LoVo (cell line): ENCODE results near the gene CDKN2AIP.

Experiments used
- DNase-seq: peaks from one replicate; pipeline ENCODE4 v3.0.0-alpha.2; 2016; ENCODE audit warnings: low spot score

Gene CDKN2AIP

GRCh38 chr4:183444214-183445096 lies at the start of gene CDKN2AIP:
TSS of gene CDKN2AIP (plus strand) at chr4:183444636. CDS start at chr4:183444798, 162 bp downstream.
- peak; percentile 90 for DNase-seq

GRCh38 chr4:183395395-183395794 lies 49.0 kb upstream of the CDKN2AIP start:
- no peak for DNase-seq

GRCh38 chr4:183396227-183396637 lies 48.2 kb upstream of the CDKN2AIP start:
- DNase-seq, result no peak

GRCh38 chr4:183397741-183398297 lies 46.6 kb upstream of the CDKN2AIP start:
- no peak for DNase-seq

GRCh38 chr4:183398298-183399125 lies 45.9 kb upstream of the CDKN2AIP start:
- peak; percentile 73 for DNase-seq

GRCh38 chr4:183399126-183399522 lies 45.3 kb upstream of the CDKN2AIP start:
- DNase-seq, result no peak

GRCh38 chr4:183399616-183400015 lies 44.8 kb upstream of the CDKN2AIP start:
- no peak for DNase-seq

- DNase-seq, result no peak
These were observed 44.4 kb upstream of the CDKN2AIP start for GRCh38 chr4:183400035-183400434.

GRCh38 chr4:183401473-183401872 lies 43.0 kb upstream of the CDKN2AIP start:
- no peak for DNase-seq

- DNase-seq, result peak; percentile 54
These were observed 41.7 kb upstream of the CDKN2AIP start for GRCh38 chr4:183402771-183403170.

- no peak for DNase-seq
These were observed 41.0 kb upstream of the CDKN2AIP start for GRCh38 chr4:183403486-183403885.

- DNase-seq, result no peak
These were observed 40.5 kb upstream of the CDKN2AIP start for GRCh38 chr4:183403961-183404360.

GRCh38 chr4:183405303-183405702 lies 39.1 kb upstream of the CDKN2AIP start:
- no peak for DNase-seq

GRCh38 chr4:183407128-183407585 lies 37.3 kb upstream of the CDKN2AIP start:
- DNase-seq, result peak; percentile 81

GRCh38 chr4:183407635-183408464 lies 36.6 kb upstream of the CDKN2AIP start:
- no peak for DNase-seq

- no peak for DNase-seq
These were observed 35.6 kb upstream of the CDKN2AIP start for GRCh38 chr4:183408796-183409195.

- no peak for DNase-seq
These were observed 35.0 kb upstream of the CDKN2AIP start for GRCh38 chr4:183409483-183409882.

GRCh38 chr4:183409934-183410333 lies 34.5 kb upstream of the CDKN2AIP start:
- no peak for DNase-seq

GRCh38 chr4:183411291-183411861 lies 33.1 kb upstream of the CDKN2AIP start:
- no peak for DNase-seq

GRCh38 chr4:183412821-183413220 lies 31.6 kb upstream of the CDKN2AIP start:
- DNase-seq, result no peak
